Measurements from ENCODE around the gene SLC25A31.

SLC25A31 gene

DNA sequence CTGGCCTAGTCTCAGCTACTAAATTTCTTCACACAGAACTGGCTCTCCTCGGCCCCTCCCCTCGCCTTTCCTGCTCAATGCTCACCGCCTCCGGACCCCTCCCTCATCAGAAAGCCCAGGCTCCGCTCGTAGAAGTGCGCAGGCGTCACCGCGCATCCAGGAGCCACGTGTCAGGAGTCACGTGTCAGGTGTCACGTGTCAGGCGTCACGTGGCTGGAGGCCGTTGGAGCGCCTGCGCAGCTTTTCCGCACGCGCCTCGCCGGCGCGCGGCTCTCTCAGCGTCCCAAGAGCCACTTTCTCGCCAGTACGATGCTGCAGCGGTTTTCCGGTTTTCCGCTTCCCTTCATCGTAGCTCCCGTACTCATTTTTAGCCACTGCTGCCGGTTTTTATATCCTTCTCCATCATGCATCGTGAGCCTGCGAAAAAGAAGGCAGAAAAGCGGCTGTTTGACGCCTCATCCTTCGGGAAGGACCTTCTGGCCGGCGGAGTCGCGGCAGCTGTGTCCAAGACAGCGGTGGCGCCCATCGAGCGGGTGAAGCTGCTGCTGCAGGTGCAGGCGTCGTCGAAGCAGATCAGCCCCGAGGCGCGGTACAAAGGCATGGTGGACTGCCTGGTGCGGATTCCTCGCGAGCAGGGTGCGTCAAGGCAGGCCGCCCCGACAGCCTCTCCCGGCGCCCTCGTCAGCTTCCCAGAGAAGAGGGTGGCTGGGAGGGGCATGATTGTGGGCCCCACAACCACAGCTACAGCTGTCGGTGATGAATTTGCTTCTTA lies at the start of gene SLC25A31:
SLC25A31 (plus strand) TSS at position 259 of the 772 bp plus-strand sequence; CDS start at position 405, 146 bp downstream.
- no peak for DNase-seq (ENCODE audit: low read depth in 2 of 2)

DNA sequence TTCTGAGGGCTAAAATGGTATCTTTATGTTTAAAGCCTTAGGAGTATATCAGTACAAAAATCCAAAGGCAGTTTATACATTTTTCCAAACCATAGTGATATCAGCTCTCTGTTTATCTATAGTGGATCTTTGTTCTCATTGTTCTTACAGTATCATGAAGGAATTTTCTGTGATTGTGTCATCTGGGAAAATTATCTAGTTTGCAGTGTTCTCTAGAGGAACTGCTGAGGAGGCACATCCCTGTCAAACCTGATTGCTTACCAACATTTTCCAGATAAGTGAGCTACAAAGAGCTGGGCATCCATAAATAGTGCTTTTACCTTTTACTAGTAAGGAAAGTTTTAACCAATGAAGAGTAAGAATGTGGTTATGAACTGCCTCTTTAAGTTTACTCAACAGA lies 44.9 kb upstream of the SLC25A31 start:
- no peak for DNase-seq (ENCODE audit: low read depth in 2 of 2)

DNA sequence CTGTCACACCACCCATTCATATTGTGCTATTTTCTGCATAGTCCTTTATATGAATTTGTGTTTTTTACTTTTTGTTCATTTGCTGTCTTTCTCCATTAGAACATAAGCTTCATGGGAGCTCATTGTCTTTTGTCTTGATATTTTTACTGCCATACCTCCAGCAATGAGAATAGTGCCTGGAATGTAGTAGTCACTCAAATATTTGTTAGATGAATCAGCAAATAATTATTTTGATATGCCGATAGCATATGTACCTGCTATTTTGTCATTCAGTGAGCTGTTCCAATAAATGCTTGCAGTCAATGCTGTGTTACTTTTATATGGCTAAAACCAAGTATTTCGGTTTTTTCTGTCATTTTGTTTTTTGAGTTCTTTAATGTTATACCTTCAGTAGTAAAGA lies 43.5 kb upstream of the SLC25A31 start:
- no peak for DNase-seq (ENCODE audit: low read depth in 2 of 2)

DNA sequence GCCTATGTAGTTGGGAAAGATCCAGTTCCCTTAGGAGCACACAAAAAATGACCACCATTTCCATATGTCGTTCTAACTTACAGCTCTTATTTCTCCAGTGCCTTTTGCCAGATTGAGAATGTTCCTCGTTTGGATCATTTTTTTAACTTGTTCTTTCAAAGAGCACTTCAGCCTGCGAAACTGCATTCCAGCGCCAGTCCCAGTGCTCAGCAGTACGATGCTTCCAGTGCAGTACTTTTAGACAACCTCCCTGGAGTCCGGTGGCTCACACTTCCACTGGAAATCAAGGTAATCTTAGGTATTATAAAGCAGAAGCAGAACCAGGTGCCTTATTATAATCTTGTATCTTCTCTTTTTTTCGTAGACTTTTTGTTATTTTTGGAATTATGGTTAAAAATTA lies 42.6 kb upstream of the SLC25A31 start:
- no peak for DNase-seq (ENCODE audit: low read depth in 2 of 2)

DNA sequence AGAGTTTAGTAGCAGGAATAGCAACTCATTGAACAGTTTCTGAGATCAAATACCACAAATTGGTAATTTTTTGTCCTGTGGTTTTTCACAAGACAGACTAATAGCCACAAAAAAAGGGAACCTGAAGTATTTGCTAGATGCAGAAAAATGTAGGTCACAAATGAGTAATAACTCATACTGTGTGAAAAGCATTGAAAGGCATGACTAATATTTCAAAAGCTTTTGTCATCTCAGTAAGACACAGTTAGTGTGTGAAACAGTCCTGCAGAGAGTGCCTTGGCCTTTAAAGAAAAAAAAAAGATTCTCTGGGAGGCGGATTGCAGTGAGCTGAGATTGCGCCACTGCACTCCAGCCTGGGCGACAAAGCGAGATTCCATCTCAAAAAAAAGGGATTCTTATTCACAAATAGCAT lies 31.4 kb upstream of the SLC25A31 start:
- no peak for DNase-seq (ENCODE audit: low read depth in 2 of 2)

DNA sequence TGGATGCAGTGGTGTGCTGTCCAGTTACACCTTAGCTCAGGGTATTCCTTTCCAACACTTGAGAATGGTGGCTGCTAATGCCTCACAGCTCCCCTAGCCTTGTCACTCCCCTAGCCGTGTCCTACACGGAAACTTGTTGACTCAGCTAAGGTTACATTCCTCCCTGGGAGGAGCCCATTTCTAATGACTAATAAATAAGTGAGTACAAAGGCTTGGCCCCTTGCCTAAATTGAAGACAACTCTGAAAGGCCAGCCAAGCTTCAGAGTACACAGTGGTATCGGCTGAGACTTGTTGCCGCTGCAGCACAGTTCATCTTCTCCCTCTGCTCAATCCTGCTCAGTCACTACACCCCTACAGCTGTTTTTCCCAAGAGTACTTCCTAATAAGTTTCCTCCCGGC lies 21.2 kb upstream of the SLC25A31 start:
- no peak for DNase-seq (ENCODE audit: low read depth in 2 of 2)

DNA sequence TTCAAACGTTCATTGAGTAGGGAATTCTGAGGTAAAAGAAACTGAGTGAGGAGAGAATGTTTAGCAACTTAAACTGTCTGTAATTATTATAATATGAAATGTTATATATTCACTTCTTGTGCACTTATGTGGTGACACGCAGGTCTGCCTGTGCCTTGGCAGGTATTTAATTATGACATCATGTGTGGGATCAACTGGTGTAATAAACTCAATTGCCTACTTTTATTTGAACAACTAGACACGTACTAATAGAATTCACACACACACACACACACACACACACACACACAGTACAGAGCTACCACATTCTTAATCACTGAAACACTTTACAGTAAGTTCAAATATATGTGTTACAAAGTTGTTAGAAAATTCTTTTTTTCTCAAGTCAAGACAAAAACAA lies 20.7 kb upstream of the SLC25A31 start:
- no peak for DNase-seq (ENCODE audit: low read depth in 2 of 2)

DNA sequence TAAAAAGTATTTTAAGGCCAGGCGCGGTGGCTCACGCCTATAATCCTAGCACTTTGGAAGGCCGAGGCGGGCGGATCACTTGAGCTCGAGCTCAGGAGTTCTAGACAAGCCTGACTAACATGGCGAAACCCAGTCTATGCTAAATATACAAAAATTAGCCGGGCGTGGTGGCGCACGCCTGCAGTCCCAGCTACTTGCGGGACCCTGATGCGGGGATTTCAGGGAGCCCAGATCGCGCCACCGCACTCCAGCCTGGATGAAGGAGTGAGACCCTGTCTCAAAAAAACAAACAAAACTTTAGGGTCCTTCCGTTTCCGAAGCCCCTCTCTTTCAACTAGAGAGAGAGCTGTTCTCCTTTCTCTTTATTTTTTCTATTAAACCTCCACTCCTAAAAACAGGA lies 1.2 kb downstream of the SLC25A31 start:
- no peak for DNase-seq (ENCODE audit: low read depth in 2 of 2)

DNA sequence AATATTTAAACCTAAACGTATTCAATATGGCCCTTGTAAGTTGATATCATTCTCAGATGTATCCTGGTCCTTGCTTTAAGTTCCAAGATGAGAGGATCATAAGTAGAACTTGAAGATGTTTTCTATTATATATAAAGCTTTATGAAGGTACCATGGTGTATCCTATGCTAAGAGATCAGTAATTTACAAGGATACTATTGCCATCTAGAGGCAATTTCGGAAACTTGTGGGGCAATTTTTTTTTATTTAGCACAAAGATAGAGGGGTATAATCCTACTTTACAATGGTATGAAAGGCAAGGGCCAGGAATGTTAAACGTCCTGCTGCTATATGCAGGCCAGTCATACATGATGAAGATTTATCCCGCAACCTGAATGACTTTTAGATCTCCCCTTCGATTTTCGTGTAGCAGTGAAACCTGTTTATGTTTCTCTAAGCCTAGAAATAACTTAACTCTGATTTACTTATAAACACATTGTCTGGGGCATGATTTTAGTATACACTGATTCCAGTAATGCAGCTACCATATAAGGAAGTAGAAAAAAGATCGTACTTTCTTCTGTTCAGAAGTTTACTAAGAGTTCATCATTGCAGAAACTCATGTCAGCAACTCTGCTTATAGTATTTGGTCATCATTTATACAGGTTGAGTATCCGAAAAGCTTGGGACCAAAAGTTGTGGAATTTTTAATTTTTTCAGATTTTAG lies 2.6 kb downstream of the SLC25A31 start:
- no peak for DNase-seq (ENCODE audit: low read depth in 2 of 2)

DNA sequence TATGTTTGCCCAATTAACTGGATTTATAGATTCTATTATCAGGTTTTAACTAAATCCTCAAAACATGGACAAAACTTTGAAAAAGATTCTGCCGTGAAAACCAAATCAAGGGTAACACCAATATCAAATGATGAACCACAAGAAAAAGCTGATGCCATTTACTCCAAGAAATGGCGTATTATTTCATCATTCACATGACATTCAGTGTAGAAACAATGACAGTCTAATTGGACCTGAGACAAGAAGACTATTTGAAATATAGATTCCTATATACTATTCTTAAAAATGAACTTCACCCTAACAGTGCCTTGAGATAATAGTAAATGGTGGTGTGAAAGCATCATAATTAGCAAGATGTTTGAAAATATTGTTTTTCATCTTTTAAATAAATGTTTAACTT lies 4.8 kb downstream of the SLC25A31 start:
- DNase-seq (ENCODE audit: low read depth in 2 of 2): no peak

DNA sequence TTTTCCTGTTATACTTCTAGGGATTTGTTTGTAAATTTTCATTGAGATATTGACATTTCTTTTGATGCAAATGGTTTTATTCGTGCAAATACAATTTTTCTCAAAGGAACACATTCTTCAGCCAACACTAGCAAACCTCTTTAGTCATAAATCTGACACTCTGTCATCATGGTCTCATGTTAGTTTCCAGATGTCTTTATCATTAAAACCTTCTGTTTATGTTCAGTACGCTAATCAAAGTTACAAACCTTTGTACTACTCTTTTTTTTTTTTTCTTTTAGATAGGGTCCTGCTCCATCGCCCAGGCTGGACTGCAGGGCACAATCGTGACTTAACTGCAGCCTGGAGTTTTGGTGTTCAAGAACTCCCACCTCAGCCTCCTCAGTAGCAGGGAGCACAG lies 7.1 kb downstream of the SLC25A31 start:
- DNase-seq (ENCODE audit: low read depth in 2 of 2): no peak

DNA sequence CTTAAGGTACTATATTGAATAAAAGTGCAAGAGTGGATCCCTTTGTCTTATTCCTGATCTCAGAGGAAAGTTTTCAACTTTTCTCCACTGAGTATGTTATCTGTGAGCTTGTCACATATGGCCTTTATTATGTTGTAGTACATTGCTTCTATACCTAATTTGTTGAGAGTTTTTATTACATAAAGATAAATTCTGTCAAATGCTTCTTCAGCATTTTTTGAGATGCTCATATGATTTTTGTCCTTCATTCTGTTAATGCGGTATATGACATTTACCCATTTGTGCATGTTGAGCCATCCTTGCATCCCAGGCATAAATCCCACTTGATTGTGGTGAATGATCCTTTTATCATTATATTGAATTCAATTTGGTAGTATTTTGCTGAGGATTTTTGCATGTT lies 11.0 kb downstream of the SLC25A31 start:
- no peak for DNase-seq (ENCODE audit: low read depth in 2 of 2)

DNA sequence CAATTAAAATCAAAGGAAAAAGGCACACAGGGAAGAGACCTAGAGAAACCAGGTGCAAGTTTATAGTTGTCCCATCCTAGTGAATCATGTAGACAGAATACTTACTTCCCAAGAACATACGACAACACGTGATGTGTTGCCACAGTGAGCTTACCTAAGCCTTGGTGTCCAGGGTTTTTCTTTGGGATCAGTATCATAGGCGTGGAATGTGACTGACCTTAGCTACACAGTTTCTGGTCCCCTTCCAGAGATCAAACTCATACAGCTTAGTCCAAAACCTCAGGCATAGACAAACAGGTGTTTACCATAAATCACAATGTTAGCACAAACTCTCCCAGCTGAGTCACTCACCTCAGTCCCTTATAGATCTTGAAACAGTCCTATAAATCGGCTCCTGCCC lies 17.7 kb downstream of the SLC25A31 start:
- DNase-seq (ENCODE audit: low read depth in 2 of 2): no peak

DNA sequence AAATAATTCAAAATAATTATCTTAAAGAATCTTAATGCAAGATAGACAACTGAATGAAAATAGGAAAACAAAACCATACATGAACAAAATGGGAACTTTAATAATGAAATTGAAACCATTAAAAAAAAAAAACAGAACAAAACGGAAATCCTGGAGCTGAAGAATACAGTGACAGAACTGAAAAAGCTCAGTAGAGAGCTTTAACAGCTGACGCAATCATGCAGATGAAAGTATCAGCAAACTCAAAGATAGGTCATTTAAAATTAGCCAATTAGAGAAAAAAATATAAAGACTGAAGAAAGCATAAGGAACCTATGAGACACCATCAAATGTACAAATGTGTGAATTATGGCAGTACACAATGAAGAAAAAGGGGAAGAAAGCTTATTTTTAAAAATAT lies 18.8 kb downstream of the SLC25A31 start:
- DNase-seq (ENCODE audit: low read depth in 2 of 2): no peak

DNA sequence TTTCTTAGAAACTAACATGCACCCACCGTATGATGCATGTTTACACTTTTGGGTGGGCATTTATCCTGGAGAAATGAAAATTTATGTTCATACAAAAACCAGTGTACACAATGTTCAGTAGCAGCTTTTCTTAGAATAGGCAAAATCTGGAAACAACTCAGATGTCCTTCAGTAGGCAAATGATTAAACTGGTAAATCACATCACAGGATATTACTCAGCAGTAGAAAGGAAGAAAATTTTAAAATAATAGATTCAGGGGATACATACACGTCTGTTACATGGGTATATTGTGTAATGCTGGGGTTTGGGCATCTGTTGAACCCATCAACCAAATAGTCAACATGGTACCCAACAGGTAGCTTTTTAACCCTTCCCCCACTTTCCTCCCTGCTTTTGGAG lies 26.7 kb downstream of the SLC25A31 start:
- no peak for DNase-seq (ENCODE audit: low read depth in 2 of 2)

DNA sequence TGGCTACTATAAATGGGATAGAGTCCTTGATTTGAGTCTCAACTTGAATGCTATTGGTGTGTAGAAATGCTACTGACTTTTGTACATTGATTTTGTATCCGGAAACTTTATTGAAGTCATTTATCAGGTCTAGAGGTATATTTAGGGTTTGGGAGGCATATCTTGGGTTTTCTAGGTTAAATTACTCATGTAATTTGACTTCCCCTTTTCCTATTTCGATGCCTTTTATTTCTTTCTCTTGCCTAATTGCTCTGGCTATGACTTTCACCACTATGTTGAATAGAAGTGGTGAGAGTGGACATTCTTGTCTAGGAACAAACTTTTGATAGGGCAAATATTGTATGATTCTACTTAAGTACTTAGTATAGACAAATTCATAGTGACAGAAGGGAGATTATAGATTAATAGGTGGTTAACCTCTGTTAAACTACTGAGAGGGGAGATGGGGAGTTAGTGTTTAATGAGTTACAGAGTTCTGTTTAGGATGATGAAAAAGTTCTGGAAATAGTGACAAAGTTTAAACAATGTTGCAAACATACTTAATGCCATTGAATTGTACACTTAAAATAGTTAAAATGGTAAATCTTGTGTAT lies 29.1 kb downstream of the SLC25A31 start:
- DNase-seq (ENCODE audit: low read depth in 2 of 2): no peak

DNA sequence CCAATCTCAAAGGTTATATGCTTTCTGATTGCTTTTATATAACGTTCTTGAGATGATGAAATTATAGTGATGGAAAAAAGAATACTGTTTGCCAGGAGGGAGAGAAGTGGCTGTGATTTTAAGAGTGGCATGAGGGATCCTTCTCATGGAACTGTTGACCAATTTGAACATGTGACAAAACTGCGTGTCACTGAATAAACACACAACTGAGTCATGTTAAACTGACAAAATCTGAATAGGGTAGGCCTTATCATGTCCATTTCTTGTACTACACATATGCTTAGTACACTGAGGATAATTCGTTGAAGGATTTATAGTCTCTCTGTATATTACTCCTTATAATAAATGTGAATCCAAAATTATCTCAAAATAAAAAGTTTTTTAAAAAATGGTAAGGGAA lies 29.7 kb downstream of the SLC25A31 start:
- DNase-seq (ENCODE audit: low read depth in 2 of 2): no peak

DNA sequence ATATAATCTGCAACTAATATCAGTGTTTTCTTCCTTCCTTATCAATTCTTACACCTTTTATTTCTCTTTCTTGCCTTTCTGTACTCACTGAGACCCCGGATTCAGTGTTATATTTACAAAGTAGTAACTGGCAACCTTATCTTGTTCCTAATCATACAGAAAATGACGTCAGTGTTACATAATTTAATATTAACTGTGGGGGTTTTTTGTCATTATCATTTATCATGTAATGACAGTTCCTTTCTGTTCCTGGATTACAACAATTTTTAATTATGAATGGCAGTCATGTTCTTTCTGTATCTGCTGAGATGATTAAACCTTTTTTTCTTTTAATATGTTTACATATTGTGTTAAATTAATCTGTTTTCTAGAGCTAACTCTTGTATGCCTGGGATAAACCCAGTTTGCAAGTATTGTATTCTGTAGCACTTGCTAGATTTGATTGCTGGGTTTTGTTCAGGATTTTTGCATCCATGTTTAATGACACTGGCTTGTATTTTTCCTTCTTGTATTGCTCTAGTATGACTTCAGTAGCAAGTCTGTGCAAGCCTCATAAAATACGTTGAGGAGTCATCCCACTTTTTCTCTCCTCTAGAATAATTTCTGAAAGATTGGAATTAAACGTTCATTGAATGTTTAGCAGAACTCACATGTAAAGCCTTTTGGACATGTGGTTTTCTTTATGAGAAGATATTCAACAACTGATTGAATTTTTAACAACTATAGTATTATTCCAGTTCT lies 41.5 kb downstream of the SLC25A31 start:
- DNase-seq (ENCODE audit: low read depth in 2 of 2): no peak

DNA sequence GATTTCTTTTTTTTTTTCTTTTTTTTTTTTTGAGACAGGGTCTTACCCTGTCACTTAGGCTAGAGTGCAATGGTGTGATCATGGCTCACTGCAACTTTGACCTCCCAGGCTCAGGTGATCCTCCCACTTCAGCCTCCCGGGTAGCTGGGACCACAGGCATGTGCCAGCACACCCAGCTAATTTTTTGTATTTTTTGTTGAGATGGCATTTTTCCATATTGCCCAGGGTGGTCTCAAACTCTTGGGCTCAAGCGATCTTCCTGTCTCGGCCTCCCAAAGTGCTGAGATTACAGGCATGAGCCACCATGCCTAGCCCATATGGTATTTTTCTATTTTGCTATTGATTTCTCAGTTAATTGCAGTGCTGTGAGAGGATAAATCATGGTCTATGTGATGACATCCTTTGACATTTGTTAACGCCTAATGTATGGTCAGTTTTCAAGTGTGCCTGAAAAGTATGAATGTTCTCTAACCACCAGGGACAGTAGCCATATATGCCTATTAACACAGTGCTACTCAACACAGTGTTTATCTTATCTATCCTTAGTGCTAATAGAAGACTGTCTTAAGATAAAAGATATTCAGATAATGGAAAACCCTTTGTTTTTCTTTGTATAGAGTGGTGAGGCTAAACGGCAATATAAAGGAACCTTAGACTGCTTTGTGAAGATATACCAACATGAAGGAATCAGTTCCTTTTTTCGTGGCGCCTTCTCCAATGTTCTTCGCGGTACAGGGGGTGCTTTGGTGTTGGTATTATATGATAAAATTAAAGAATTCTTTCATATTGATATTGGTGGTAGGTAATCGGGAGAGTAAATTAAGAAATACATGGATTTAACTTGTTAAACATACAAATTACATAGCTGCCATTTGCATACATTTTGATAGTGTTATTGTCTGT lies 42.8 kb downstream of the SLC25A31 start:
- DNase-seq (ENCODE audit: low read depth in 2 of 2): no peak

DNA sequence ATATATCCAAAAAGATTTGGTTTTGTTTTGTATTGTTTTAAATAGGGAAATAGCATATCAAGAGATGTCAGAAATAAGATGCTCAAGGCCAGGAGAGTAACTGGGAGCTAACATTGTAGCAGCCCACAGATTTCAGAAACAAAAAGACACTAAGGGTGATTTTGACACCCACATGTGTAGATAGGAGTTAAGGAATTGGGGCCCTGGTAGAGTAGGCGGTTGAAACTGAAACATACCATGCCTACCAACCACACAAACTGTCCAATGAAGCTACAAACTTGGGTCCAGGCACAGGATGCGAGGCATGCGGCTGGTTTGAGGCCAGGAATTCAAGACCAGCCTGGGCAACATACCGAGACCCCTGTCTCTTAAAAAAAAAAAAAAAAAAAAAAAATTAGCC lies 45.6 kb downstream of the SLC25A31 start:
- DNase-seq (ENCODE audit: low read depth in 2 of 2): no peak

DNA sequence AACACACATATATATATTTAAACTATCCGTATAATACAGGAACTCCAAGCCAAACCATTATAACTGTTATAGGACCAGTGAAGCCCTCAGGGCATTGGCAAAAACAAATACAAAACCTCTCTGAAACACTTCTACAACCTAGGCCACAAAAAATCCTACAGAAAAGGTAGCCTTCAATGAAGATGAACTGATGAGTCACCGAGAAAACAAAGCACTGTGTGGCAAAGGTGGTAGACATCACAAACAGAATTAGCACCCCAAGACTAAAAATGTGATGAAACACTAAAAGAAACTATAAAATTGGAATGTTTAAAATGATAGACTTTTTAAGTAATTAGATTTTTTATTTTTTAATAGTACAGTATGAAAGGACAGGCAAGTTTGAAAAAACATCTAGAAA lies 46.4 kb downstream of the SLC25A31 start:
- no peak for DNase-seq (ENCODE audit: low read depth in 2 of 2)
